Gastrocnemius medialis (tissue), 4 donors: ENCODE measurements around the gene DDX11.

Experiments
- CTCF ChIP-seq, 5 experiments: fragments of 450-650 bp in 3 of 5; fragments of 200-600 bp in 2 of 5; sonication (generic) in 2 of 5; IDR thresholded peaks in 4 of 5; conservative IDR thresholded peaks in 1 of 5; 1 replicate in 4 of 5; 2 replicates in 1 of 5; pipeline ENCODE4 v1.5.1; 2016 to 2019; ENCODE audit warnings: antibody characterized with exemption in 5 of 5, mild to moderate bottlenecking in 3 of 5, moderate library complexity in 3 of 5
- POLR2A ChIP-seq, 2 donors: fragments of 450-650 bp; IDR thresholded peaks; one replicate each; pipeline ENCODE4 v1.6.1; 2017; ENCODE audit warnings: antibody characterized with exemption in 2 of 2, mild to moderate bottlenecking in 2 of 2, moderate library complexity in 2 of 2

DNA sequence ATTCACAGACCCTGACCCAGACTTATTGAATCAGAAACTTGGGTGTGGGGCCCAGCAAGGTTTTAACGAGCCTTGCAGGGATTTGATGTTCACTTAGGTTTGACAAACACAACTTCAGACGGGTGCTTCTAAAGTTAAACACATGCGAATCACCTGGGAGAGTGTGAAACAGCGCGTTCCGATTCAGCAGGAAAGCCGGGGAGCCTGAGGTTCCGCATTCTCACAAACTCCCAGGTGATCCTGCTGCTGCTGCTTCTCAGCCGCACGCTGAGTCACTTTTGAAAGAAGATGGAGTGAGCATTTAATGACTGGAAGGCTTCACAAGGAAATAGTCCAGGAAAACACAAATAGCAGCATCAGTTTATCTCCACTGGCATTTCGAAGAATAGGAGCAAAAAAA, 44.2 kb upstream of the DDX11 start:
- no peak for TF ChIP-seq CTCF (IDR thresholded peaks at IDR 0.05 in 4 of 5, conservative IDR thresholded peaks at IDR 0.05 in 1 of 5)
- no peak for TF ChIP-seq POLR2A (IDR thresholded peaks at IDR 0.05)
